CD4-positive, alpha-beta T cell treated with Interleukin-15 for 4 hours (primary cell): Measurements from ENCODE around the gene LGMN.
"Not testable (repeated sequence)": the region's sequence is repeated elsewhere in the genome, so short reads cannot be mapped to it uniquely, and the experiment has no call there.

Experiments
- DNase-seq: peaks from one replicate; pipeline ENCODE4 v3.0.0-alpha.2; 2020; ENCODE audit warnings: low spot score

LGMN gene

DNA sequence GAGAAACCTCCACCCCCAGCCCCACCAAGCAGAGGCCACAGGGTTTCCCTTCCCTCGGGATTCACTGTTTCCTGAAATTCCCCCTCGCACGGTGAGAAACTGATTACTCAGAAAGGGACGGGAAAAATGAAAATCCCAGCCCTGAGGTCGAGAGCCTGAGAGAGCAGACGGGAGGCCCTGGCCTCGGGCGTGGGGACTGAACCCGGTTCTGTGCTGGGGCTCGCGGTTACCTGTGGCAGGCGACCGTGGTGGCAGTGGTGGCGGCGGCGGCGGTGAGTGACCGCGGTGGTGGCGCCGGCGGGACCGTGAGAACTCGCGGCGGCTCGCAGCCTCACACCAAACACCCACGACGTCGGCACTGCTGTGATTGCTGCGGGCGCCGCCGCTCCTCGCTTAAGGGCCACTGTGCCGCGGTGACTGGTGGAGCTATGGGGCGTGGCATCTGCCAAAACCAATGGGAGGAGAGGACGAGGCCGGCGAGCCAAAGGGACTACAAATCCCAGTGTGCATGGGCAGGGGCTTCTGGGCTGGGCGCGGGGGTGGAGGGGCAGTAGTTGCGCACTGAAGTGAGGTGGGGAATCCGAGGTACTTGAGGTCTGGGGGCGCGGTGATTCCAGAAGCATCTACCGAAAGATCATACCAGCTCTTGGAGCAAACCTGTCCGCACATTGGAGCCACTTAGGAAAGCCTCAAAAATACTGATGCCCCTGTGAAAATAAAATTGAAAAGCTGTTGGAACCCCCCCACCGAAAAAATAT, at the start of gene LGMN:
Gene LGMN, minus strand, starts transcription at position 369 of the 758 bp plus-strand sequence. CDS start 15,841 bp downstream, outside the sequence.
- DNase-seq, result peak; percentile 83

DNA sequence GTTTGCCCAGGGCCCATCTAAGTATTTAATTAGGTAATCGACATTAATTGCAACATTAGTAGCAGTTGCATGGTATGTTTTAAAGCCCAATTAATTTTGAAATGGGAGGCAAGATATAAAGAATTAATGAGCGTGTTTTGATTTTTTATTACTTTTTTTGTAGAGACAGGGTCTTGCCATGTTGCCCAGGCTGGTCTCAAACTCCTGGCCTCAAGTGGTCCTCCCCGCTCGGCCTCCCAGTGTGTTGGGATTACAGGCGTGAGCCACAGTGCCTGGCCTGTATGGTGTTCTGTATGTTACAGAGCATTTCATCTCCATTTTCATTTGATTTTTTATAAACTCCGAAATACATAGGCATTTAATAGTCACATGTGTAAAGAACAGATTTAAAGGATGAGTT, 46.5 kb upstream of the LGMN start:
- DNase-seq, result no peak

DNA sequence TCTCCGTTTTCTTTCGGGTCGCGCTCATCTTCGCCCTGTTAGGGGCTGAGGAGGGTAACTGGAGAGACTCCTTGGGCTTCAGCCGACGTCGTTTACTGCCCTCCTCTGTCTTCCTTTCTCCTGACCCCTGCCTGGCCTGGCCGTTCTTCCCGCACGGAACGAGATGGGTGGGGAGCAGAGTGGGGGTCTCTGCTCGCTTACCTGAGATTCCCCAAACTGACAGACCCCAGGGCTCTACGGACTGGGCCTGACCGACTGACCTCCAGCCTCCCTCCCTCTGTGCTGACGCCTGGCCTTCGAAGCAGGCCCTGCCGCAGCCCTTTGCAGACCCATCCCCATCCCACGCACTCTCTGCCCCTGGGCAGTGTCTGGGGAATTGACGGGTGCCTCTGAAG, 46.1 kb upstream of the LGMN start:
- DNase-seq, result no peak

DNA sequence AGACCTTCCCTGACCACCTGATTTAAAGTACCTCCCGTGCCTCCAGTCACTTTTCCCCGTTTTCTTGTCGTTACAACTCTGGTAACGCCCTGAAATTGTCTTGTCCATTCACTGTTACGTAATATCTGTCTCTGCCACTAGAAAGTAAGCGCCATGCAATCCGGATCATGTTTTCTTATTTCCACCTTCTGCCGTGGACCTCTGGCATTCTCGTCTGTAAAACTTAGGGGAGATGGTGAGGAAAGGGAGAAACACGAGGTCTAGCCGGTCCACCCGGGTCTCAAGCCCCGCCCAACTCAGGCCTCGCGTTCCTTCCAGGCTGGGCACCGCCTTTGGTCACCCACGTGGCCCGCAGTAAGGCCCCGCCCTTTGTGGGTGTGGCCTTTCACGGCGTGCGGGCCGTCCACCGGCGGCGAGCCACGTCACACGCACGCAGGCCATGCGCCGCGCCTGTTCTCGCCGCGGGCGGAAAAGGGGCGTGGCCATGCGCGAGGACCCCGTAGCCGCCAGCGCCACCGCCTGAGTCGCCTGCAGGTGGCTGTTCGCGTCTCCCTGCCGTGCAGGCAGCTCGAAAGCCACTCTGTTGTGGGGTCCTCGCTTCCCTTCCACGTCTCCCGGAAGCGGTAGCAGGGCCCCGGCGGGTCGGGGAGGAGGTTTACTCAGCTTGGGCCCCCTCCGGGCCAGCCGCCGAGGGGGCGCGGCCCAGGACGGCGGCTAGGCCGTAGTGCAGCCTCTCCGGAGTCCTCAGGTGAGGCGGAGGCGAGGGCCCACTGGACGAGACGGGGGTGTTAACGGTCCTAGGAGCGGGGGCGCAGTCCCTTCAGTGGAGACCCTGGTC, 45.5 kb upstream of the LGMN start, which contains the start of gene GOLGA5:
Gene GOLGA5, plus strand, starts transcription at position 597 of the 838 bp plus-strand sequence. CDS start 3,133 bp downstream, outside the sequence.
- peak; percentile 98 for DNase-seq

DNA sequence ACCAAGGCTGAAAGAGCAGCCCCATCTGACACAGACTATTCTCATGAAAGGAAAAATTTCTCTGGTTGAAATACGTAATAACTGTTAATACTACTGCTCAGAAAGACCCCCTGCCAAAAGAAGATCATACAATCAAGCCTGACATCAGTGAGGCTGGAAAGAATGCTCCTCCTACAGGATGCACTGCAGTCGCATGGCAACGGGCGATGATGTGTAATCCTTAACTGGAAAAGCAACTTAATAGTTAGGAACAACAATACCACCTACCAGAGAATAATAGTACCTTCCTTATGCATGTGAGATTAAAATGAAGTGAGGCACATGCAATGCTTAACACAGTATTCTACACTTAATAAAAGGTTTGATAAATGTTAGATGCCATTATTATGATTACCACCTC, 44.5 kb upstream of the LGMN start:
- DNase-seq, result no peak

DNA sequence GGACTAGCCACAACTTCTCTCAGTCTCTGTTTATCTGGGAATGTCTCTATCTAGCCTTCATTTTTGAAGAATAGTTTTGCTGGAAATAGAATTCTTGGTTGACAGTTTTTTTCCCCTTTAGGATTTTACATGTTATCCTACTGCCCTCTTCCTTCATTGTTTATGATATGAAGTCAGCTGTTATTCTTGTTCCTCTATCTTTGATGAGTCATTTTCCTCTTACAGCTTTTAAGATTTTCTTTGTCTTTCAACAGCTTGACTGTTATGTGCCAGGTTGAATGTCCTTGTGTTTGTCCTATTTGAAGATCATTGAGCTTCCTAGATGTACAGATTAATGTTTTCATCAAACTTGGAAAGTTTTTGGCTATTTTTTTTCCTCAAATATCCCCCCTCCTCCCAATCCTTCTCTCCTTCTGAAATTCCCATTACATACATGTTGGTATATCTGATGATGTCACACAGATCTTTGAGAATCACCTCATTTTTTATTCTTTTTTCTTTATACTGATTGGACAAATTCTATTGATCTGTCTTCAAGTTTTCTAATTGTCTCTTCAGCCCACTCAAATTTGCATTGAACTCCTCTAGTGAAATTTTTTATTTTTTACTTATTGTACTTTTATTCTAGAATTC, 41.1 kb upstream of the LGMN start:
- DNase-seq, result no peak

DNA sequence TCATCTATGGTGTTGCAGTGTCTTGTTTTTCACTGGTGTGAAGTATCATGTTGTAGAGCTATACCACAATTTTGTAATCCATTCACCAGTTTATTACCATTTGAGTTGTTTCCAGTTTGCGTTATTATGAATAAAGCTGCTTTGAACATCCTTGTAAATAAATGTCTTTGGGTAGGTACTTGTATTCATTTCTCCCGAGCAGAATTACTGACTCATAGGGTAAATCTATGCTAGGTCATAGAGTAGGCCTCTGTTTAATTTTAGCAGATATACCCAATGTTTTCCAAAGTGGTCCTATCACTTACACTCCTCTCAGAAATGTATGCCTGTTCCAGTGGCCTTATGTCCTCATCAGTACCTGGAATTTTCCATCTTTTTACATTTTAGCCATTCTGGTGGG, 39.1 kb upstream of the LGMN start:
- DNase-seq, result no peak

DNA sequence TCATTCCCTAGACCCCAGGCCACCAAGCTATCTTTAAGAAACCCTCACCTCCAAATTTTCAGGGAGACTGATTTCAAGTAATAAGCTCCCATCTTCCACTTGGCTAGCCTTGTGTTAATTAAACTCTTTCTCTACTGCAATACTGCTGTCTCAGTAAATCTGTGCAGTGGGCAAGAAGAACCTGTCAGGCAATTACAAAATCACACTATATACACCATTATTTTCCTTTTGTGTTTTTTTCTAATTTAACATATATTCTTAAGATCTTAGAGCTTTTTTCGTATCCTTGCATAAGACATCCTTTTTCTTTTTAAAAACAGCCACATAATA, 38.0 kb upstream of the LGMN start:
- DNase-seq, result no peak

DNA sequence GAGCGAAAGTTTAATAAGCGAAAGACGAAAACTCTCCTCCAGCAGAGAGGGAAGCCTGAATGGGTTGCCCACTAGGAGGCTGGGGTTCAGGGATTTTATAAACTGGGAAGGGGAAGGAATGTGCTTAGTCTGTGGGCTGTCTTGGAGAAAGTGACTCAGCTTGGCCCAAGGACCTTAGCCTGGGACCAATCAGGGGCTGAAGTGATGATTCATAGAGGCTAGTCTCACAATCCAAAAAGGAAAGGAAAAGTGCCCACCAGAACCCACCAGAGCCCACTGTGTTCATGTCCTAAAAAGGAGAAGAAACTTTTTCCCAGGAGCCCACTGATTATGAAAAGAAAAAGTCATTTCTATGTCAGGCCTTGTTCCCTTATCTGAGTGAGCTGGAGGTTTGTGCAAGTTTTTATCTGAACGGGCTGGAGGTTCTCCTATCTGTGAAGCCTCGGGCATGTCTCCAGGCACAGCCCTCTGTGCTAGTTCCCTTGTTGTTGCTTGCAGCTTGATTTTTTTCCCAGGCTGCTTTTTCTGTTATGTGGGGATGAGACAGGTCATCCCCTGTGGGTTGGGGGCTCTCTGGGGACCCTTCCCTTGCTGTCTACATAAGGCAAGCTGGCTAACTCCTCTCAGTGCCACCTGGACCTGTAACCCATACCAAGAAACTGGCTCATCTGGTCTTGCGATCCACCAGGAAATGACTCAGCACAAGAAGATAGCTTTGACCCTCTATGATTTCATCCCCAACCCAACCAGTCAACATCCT, 37.4 kb upstream of the LGMN start:
- DNase-seq, result no peak

DNA sequence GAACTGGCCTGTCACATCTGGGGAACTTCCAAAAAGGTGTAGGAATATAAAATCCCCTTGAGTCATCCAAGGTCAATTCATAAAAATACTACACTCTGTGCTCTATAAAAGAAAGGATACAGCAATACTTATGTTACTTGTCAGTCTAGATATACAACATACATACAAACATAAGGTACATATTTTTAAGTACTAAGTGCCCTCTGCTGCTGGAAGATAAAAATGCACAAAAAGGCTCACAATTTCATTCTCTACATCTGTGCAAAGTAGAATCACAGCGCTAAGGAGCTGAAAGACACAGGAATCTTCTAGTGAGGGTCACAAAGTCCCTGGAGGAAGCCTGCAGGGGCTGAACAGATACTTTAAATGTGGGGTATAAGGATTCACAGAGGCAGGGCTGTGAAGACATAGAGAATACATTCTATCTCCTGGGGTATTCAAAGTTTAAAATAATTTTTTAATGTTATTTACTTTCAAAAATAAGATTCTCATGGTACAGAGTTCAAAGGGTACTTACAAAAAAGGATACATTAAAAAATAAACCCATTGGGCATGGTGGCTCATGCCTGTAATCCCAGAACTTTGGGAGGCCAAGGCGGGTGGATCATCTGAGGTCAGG, 35.5 kb upstream of the LGMN start:
- peak; percentile 53 for DNase-seq

DNA sequence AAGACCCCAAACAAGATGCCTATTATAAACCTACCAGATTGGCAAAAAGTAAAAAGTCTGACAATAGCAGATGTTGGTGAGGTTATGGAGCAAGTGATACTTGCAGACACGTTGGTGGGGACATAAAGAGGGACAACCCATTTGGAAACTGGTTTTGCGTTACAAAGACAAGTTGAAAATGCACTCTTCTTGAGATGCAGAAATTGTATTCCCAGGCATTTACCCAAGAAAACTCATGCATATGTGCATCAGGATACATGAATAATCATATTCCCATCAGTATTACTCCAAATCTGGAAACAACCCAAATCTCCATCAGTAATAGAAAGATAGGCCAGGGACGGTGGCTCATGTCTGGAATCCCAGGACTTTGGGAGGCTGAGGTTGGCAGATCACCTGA, 32.9 kb upstream of the LGMN start:
- no peak for DNase-seq

DNA sequence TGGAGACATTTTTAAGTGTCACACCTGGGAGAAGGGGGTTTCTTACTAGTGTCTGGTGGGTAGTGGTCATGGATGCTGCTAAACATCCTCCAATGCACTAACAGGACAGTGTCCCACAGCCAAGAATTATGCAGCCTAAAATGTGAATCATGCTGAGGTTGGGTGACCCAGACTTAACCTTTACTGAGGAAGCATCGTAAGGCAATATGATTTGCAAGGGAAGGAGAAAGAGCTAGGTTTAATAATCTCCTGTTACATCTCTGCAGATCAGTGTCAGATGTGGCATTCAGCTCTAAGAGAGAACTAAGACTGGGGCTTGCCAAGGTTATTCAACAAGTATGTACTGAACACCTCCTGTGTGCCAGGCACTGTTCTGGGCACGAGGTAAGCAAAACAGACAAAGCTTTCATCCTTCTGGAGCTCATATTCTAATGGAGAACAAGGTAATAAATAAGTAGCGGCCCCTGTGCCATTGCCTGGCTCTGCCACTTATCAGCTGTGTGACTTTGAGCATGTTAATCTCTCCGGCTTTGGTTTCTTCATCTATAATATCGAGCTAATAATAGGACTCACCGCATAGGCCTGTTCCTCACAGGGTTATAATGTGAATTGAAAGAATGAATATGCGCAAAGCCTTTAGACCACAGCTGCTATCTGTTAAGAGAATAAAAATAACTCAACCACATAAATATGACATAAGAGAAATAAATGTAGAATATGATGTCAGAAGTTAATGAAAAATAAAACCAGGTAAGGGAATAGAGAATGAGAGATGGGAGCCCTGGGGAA, 32.2 kb upstream of the LGMN start:
- no peak for DNase-seq

DNA sequence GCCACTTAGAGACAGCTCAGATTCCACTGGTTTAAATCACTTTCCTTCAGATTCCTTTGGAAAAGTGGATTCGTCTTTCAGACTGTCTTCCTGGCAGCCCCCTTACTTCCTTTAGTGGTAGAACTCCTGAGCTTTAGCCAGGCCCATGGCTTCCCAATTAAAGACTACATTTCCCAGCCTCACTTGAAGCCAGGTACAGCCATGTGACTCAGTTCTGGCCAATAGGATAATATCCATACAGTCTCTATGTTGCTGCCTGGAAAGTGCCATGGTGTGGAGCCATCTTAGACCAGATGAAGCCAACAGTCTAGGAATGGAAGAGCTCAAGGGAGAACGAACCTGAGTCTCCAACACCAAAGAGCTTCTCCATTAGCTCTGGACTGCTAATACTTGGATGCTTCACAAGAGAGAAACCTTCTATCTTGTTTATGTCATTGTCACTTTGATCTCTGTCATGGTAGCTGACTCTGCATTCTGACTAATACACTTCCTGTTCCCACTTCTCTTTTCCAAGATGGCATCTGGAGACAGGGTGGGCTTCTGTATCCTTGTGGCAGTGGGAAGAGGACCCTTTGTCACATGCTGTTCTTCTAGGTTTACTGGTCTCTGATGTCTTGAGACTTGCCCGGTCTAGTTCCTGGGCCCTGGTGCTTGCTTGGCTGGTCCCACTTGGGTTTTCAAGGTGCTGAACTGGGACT, 30.6 kb upstream of the LGMN start:
- DNase-seq, result not testable (repeated sequence)

DNA sequence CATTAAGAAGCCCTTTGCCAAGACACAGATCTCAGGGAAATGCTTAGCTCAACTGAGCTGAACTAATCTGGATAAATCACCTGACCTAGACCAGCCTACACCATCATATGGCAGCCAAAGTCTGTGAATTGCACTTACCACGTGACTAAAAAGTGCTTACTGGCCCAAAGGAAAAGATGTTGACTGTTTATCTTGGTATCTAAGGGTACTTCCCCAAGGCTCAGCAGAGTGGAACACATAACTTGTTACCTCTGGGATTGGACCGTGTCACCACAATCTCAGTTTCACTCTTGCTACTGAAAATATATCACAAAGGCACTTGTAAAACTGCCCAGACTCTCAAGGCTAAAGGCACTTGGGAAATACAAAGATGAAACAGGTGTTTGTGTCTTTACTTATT, 26.9 kb upstream of the LGMN start:
- DNase-seq, result not testable (repeated sequence)

DNA sequence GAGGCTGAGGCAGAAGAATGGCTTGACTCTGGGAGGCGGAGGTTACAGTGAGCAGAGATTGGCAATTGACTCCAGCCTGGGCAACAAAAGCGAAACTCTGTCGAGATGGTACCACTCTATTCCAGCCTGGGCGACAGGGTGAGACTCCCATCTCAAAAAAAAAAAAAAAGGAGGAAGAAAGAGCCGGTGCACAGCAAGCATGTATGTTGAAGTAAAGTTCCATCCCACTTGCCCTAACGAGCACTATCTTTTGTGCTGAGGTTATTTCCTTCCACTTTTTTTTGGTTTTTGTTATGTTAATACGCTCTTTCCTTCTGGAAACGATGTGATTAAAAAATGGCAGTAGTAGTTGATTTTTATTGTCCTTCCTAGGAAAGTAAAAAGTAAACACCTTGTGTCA, 26.1 kb upstream of the LGMN start:
- no peak for DNase-seq

DNA sequence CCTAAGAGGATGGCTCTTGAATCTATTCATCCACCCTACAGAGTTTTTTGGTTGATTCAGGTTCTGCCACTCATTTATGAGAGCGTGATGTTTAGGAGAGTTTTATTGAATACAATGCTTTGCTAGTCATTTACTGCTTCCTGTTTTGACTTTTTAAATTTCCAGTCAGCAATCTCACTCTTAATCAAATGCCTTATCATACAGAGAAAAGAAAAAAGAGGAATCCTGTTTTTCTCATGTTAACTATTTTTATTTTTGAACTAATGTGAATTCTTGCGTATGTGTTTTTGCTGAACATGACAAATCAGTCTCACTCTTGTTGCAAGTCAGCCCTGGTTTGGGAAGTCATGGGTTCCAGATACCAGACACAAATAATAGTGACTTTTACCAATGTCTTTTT, 22.1 kb upstream of the LGMN start:
- no peak for DNase-seq

DNA sequence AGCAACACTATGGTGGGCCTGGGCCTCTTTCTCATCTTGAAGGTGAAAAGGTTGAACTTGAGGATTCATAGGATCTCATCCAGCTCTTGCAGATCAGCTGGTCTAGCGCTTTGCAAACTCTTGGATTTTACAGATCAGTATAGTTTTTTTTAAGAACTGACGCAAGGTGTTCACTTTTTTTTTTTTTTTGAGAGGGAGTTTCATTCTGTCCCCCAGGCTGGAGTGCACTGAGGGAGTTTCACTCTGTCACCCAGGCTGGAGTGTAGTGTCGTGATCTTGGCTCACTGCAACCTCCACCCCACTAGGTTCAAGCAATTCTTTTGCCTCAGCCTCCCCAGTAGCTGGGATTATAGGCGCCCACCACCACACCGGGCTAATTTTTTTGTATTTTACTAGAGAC, 20.4 kb upstream of the LGMN start:
- DNase-seq, result no peak

DNA sequence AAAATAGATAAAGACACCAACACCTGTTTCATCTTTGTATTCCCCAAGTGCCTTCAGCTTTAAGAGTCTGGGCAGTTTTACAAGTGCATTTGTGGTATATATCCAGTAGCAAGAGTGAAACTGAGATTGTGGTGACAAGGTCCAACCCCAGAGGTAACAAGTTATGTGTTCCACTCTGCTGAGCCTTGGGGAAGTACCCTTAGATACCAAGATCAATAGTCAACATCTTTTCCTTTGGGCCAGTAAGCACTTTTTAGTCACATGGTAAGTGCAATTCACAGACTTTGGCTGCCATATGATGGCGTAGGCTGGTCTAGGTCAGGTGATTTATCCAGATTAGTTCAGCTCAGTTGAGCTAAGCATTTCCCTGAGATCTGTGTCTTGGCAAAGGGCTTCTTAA, 19.8 kb upstream of the LGMN start:
- DNase-seq, result not testable (repeated sequence)

DNA sequence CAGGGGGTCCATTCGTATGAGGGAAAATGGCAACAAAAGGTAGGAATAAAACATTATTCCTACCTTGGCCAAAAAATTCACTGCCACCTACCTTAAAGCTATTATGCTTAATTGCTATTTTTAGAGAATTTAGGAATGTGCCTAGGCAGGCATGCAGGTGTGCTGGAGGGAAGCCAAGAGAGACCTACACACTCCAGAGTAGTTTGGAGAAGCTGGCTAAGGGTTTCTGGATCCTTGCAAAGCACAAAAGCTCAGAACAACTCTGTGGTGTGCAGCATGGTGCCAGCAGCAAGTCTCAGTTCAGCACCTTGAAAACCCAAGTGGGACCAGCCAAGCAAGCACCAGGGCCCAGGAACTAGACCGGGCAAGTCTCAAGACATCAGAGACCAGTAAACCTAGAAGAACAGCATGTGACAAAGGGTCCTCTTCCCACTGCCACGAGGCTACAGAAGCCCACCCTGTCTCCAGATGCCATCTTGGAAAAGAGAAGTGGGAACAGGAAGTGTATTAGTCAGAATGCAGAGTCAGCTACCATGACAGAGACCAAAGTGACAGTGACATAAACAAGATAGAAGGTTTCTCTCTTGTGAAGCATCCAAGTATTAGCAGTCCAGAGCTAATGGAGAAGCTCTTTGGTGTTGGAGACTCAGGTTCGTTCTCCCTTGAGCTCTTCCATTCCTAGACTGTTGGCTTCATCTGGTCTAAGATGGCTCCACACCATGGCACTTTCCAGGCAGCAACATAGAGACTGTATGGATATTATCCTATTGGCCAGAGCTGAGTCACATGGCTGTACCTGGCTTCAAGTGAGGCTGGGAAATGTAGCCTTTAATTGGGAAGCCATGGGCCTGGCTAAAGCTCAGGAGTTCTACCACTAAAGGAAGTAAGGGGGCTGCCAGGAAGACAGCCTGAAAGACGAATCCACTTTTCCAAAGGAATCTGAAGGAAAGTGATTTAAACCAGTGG, 15.5 kb upstream of the LGMN start:
- not testable (repeated sequence) for DNase-seq
